Sigmoid colon (tissue), 4 donors: ENCODE results near the gene LMBR1.

Experiments used
- POLR2A ChIP-seq, 2 donors: fragments of 450-650 bp; IDR thresholded peaks; one replicate each; pipeline ENCODE4 v1.6.1; 2016; ENCODE audit warnings: antibody characterized with exemption in 2 of 2, mild to moderate bottlenecking in 2 of 2, moderate library complexity in 2 of 2
- POLR2AphosphoS5 ChIP-seq, 4 donors: sonication (generic); formaldehyde crosslinking; IDR thresholded peaks; one replicate each; pipeline ENCODE4 v1.6.1; 2017; ENCODE audit warnings: antibody characterized with exemption in 4 of 4
- TF ChIP-seq, protein P1 (sequence below), 4 experiments: fragments of 450-650 bp in 3 of 4; fragments of 200-600 bp in 1 of 4; IDR thresholded peaks; one replicate each; pipeline ENCODE4 v1.5.1; 2016 to 2019; ENCODE audit warnings: antibody characterized with exemption in 4 of 4, mild to moderate bottlenecking in 3 of 4, moderate library complexity in 2 of 4

DNA sequence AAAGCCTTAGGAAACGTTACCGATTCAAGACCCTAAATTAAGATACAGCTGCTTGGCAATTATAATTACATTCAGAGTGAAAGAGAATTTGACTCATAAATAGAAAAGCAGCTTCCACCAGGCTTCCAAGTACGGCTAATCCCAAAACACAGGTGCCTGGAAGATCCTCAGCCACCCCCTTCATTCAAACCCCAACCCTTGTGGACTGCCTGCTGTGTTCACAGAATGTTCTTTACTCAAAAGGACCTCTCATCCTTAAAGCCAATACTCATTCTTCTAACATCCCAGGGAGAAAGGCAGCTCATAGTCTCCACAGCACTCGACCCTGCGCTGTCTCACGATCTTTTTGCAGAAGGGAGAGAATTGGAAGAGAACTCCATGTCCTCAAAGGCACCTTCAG, 219.5 kb downstream of the LMBR1 start:
- TF ChIP-seq POLR2AphosphoS5 (IDR thresholded peaks at IDR 0.05): no peak
- TF ChIP-seq POLR2A (IDR thresholded peaks at IDR 0.05): no peak
- TF ChIP-seq, protein P1, sequence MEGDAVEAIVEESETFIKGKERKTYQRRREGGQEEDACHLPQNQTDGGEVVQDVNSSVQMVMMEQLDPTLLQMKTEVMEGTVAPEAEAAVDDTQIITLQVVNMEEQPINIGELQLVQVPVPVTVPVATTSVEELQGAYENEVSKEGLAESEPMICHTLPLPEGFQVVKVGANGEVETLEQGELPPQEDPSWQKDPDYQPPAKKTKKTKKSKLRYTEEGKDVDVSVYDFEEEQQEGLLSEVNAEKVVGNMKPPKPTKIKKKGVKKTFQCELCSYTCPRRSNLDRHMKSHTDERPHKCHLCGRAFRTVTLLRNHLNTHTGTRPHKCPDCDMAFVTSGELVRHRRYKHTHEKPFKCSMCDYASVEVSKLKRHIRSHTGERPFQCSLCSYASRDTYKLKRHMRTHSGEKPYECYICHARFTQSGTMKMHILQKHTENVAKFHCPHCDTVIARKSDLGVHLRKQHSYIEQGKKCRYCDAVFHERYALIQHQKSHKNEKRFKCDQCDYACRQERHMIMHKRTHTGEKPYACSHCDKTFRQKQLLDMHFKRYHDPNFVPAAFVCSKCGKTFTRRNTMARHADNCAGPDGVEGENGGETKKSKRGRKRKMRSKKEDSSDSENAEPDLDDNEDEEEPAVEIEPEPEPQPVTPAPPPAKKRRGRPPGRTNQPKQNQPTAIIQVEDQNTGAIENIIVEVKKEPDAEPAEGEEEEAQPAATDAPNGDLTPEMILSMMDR (IDR thresholded peaks at IDR 0.05): no peak
